HG03565 (cell line): ENCODE measurements around the gene DMP1.
"Not testable (repeated sequence)": the region's sequence is repeated elsewhere in the genome, so short reads cannot be mapped to it uniquely, and the experiment has no call there.

Experiments used
- ATAC-seq: cut with Tn5 transposase; IDR thresholded peaks from one replicate; pipeline ENCODE4 v1.9.1; 2021; ENCODE audit warnings: mild to moderate bottlenecking, moderate library complexity; ENCODE audit not compliant: unreplicated experiment

Gene DMP1

DNA sequence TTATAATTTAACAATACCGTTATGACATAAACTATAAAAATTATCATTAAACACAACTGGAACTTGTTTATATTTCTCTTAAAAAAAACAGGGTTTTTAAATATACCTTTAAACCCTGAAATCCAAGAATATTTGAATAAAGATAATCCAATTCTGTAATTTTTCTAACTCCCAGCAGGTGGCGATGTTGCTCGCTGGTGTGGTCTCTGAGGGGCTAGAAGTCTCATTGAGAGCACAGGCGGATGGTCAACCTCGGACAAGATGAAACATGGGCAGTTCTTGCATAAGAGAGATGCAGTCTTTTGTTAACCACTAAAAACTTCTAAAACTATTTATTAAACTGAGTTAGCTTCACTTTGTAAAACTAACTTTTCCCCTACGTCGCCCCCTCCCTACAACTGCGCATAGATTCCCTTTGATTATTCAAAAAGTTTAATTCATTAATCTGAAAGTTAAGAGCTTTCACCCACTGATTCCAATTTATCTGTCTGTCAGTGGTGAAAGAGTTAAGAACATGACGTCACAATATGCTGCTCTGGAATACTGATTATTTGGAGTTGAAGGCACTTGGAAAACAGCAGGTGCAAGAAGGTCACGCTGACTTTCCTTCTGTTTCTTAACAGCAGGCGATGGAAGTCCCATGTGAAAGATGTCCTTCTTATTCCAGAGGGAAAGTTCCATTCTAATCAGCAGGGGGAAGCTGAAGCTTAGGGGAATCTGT, 29.5 kb downstream of the DMP1 start:
- no peak for ATAC-seq

DNA sequence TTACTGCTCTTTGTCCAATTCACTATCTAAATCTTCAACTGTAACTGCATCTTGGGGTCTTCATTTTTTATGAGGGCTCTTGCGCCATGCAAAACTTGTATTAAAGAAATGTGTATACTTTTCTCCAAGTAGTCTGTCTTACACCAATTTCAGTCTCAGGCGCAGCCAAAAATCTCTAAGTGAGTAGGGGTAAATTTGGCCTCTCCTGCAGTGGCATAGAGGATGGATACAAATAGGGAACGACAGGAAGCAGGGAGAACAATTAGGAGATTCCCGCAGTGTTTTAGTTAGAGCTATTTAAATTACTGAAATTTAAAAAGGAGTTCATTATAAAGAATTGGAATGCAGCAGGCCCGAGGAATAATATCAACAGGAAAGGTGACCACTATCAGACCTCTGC, 30.2 kb downstream of the DMP1 start:
- ATAC-seq: no peak

- no peak for ATAC-seq
Measured at GRCh38 chr4:87688316-87688715, 38.2 kb downstream of the DMP1 start.

GRCh38 chr4:87690947-87691346, 40.9 kb downstream of the DMP1 start:
- ATAC-seq: not testable (repeated sequence)

GRCh38 chr4:87692060-87692459, 42.0 kb downstream of the DMP1 start:
- not testable (repeated sequence) for ATAC-seq

- no peak for ATAC-seq
Measured at GRCh38 chr4:87697272-87697671, 47.2 kb downstream of the DMP1 start.

DNA sequence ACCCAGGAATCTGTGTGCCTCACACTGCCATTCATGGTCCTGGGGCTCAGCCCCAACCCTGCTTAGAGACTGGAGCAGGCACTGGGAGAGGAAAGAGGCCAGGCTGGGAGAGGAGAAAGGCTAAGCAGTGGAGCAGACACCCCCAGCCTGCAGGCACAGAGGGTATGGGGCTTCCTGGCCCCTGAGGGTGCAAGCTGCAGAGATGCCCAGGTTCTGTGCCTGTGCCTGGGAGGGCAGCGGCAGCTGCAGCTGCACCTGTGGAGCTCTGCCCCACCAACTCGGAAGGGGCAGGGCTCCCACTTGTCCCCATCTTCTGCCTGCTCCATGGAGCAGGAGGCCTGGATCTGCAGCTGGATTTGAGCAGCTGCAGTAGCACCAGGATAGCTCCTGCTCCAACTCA, 47.9 kb downstream of the DMP1 start:
- ATAC-seq: no peak

DNA sequence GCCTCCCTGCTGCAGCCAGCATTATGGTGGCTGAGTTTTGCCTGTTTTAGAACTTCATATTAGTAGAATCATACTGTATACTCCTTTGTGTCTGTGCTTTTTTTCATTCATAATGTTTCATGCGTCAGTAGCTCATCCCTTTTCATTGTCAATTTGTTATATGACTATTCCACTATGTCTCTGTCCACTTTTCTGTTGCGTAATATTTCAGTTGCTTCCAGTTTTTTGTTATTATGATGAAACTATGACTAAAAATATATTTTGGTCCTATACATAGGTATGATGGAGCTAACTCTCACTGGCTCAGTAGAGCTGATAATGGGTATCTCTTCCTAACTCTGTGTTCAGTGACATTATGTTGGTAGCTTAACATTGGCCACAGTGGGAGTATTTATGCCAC, 48.3 kb downstream of the DMP1 start:
- no peak for ATAC-seq

DNA sequence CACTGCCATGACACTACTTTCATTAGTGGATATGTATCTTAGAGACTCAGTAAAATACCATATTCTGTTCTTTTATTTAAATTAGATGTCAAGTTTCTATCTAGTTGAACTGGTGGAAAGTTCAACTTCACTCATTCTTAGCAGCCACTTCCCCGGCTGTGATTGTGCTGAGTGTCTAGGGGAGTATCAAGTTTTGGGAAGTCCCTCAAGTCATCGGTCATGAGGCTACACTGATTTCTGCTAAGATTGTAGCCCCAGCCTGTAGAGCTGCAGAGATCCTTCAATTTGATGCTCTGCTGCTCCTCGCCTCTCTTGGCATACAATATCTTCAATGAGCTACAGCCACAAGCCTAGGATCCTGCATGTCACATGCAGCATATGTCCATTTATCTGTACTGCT, 53.9 kb downstream of the DMP1 start:
- no peak for ATAC-seq

DNA sequence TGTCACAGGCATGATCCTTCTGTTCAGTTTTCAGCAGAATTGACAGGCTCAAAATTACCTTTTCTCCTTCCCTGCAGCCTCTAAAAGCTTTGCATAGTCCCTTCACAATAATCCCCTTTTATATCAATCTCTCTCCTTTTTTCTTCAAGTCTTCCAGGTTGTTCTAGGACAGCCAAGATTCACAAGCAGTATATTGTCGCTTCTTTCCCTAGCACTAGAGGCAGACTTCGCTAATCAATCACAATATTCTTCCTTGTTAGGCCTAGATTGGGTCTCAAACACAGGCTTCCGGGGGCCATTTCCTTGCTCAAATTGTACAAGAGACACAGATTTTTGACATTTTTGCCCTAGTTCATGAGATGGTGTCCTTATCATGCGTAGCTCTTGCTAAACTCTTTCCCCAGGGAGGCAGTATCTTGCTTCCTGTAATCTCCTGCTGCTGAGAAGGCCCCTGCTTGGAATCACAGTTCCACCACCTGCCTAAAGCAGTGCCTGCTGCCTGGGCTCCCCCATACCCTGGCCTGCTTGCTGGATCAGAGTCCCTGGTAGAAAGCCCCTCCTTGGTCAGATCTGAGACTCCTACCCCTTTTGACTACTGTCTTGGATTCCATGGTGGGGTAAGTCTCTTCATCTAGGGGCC, 57.3 kb downstream of the DMP1 start:
- no peak for ATAC-seq
